Activated CD4-positive, CD25-positive, alpha-beta regulatory T cell treated with anti-CD3 and anti-CD28 coated beads, Interleukin-2, amount 50 U/mL, for 16 hours (primary cell): ENCODE results near the gene NUDT1.

Experiments used
- DNase-seq: peaks from one replicate; pipeline ENCODE4 v3.0.0-alpha.2; 2020; ENCODE audit warnings: low read depth, low spot score

NUDT1 gene

GRCh38 chr7:2224491-2224928 lies 17.5 kb upstream of the NUDT1 start:
- no peak for DNase-seq

GRCh38 chr7:2224934-2225333 lies 17.1 kb upstream of the NUDT1 start:
- no peak for DNase-seq

- DNase-seq = no peak
These were observed 16.7 kb upstream of the NUDT1 start for GRCh38 chr7:2225336-2225735.

DNA sequence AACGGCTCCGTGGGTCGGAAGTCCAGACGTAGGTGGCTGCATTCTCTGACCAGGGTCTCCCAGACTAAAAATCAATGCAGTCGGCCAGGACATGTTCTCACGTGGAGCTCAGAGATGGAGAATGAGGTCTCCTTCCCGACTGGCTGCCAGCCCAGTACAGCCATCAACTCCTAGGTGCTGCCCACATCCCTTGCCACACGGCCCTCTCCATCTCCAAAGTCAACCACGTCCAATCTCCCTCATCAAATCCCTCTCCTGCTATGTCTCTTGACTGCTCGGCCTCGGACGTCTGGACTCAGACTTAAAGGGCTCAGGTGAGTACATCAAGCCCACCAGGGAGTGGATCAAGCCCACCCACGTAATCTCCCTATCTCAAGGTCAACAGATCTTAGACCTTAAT lies 16.2 kb upstream of the NUDT1 start:
- DNase-seq = no peak

- DNase-seq = no peak
These were observed 14.3 kb upstream of the NUDT1 start for GRCh38 chr7:2227699-2228098.

DNA sequence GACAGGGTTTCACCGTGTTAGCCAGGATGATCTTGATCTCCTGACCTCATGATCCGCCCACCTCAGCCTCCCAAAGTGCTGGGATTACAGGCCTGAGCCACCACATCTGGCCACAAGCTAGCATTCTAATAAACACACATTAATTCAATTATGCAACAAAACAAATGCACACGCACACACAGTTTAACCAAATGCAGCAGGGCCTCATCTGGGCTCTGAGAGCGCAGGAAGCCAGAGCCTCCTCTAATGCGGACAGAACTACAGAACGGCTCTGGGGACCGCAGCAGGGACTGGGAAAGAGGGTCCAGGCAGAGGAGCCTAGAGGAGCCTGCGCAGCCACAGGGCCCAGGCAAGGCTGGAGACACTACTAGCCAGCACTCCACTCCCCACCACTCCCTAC lies 13.1 kb upstream of the NUDT1 start:
- no peak for DNase-seq

DNA sequence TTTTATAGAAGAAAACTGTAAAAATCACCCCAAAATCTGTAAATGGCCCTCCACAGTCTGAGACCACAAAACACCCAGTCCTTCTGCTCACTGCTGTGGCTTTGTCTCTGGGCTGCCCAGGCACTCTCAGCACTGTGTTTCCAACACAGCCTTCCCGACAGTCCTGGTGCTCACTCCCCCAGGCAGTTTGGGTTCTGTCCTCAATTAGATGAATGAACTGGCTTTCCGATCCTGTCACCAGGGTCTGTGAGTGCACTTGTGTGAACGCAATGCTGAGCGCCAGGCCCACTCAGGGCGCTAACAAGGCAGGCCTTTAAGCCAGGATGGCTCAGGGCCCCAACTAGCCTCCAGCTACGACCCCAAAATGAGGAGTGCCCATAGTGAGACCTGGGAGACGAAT lies 12.6 kb upstream of the NUDT1 start:
- no peak for DNase-seq

DNA sequence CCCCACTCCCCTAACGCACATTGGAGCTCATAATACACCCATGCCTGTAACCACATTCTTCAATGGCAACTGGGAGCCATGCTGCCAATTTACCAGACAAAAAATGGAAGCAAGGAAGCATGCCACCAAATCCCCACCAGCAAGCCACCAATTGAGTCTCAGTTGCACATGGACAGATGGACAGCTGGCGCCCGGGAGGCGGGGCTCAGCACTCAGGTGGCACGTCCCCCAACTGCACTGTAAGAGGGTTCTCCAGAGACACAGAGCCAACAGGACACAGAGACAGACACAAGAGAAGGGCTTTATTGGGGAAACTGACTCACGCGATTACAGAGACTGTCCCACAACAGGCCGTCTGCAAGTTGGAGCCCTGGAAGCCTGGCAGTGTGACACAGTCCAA lies 11.8 kb upstream of the NUDT1 start:
- DNase-seq = no peak

- DNase-seq = no peak
These were observed 11.1 kb upstream of the NUDT1 start for GRCh38 chr7:2230882-2231281.

- no peak for DNase-seq
These were observed 9.8 kb upstream of the NUDT1 start for GRCh38 chr7:2231992-2232765.

GRCh38 chr7:2232766-2233520 lies 9.1 kb upstream of the NUDT1 start, which contains the start of gene MAD1L1:
MAD1L1 (minus strand) TSS chr7:2232945; CDS start chr7:2230133, 2,812 bp downstream.
- DNase-seq = peak; percentile 71

DNA sequence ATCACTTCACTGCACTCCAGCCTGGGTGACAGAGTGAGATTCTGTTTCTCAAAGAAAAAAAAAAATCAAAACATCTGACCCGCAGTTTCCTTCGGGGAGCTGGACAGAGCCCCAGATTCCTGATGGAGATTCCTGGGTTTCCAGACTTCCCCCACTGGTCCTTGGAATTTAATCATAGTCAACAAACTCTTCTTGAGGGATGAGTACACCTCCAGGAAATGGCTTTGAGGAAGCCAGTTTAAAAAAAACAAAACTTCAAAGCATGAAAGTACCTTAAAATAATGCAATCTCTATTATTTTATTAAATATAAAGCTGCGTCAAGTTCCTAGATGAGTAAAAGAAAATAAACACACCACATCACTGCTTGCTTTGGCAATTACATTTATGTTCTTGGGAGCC lies 8.1 kb upstream of the NUDT1 start:
- DNase-seq = no peak

GRCh38 chr7:2237109-2237602 lies 4.9 kb upstream of the NUDT1 start:
- no peak for DNase-seq

DNA sequence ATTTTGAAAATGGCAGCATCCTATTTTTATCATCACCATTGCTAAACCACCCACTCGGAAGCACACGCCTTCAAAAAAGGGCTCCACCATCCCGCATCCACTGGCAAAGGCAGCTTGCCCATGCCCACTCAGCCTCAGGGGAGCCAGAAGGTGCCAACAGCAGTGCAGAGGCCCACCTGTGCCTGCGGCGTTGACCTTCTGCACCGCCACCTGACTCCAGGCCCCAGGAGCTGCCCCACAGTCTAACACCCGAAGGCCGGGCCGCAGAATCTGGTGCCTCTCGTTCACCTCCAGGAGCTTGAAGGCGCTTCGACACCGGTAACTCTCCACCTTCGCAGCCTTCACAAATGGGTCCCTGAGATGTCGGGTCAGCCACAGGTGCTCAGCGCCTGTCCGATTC lies 2.8 kb upstream of the NUDT1 start:
- DNase-seq = no peak

- DNase-seq = no peak
These were observed 759 bp downstream of the NUDT1 start for GRCh38 chr7:2242541-2243429.

- no peak for DNase-seq
These were observed 1.4 kb downstream of the NUDT1 start for GRCh38 chr7:2243458-2243857.

DNA sequence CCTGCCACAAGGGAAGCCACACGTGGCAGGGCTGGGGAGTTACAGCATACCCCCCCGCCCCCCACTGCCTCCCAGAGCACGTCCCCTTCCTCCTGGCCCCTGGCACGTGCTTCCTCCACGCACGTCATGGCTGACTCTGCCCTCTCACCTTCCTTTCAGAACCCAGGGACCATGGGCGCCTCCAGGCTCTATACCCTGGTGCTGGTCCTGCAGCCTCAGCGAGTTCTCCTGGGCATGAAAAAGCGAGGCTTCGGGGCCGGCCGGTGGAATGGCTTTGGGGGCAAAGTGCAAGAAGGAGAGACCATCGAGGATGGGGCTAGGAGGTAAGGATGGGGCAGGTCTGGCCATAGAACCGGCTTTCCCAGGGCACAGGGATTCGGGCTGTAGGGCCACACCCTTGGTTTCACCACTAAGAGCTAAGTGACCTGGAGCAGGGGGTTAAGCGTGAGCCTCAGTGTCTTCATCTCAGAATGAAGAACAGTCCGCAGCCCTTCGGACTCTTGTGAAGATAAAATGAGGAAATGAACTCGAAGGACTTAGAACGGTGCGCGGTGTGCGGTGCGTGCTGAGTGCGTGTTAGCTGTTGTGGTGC lies 2.5 kb downstream of the NUDT1 start:
- no peak for DNase-seq

GRCh38 chr7:2245883-2246675 lies 4.1 kb downstream of the NUDT1 start:
- DNase-seq = no peak

DNA sequence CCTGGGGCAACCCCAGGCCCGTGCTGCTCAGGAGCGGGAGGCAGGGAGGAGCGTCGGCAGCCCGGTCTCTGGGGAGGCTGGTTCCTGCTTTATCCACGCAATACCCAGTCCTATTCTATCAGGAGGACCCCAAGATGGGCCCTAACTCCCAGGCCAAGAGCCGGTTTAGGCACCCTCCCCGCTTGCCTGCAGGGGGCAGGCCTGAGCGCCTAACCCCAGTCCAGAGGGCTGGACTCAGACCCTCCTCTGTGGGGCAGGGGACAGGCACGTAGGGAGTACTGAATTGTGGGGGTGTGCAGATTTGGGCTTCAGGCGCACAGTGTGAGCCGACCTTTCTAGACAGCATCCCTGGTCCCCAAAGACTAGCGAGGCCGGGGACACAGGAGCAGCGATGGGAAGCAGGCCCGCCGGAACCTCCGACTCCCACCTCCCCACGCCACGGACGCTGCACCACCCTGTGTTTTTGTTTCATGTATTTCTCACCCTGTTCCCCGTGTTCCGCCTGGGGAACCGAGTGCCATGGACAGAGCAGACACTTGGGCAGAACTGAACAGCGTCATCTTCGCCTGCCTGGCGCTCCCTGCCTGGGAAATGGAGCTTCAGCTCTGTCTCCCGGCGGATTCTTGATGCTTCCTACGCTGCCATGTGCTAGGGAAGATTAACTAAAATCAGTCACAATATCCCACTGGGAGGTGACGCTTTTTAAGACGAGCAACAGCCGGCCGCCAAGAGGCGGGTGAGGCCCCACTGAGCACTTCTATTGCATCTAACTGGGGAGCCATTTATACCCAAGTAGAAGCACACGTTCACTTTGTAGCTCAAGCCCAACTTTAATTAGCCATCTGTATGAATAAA lies 5.3 kb downstream of the NUDT1 start:
- no peak for DNase-seq
